Measurements from ENCODE around the gene ALX3. TPM values are rescaled to one million over a fixed set of nuclear protein-coding genes. Genes with fewer than 3 reads are reported as not detected.

Gene ALX3
- total RNA-seq, 2 experiments from 2014 or later = not detected

GRCh38 chr1:110074166-110074565 lies 3.7 kb upstream of the ALX3 start:
- POLR2A ChIA-PET = no interaction called here
- peaks cover 40% of the 10 kb centered on the region for H3K27me3 Mint-ChIP-seq

DNA sequence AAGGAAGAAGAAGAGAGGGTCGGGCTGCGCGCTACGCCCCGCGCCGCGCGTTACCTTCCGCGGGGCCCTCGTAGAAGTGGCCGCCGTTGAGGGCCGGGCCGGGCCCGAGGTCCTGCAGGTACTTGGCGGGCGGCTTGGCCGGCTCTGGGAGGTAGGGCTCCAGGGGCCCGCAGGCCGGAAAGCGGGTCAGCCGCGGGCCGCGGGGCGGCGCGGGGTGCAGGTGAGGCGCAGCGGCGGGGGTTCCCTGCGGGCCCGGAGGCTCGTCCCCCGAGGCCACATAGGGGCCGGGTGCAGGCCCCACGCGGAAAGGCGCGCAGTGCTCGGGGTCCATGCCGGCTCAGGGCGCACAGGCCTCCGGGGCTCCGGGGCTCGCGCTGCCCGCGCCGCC lies 196 bp downstream of the ALX3 start:
- intact Hi-C loops (cut with micrococcal nuclease) = no loop called here
- H3K27ac Mint-ChIP-seq = no peak overlapping the region
- ChIA-PET CTCF (interaction anchor here (4.1 kb wide), 1 partner anchor 10 kb away, joined by 24 read pairs; no protein-coding TSS in a partner anchor), POLR2A (no interaction called here)
- no peak for DNase-seq
- H3K27me3 Mint-ChIP-seq = peaks cover 70% of the 10 kb centered on the region
- peaks cover 18% of the 10 kb centered on the region for H3K4me1 Mint-ChIP-seq (ENCODE audit: low read depth)
- no peak overlapping the region for H3K4me3 Mint-ChIP-seq
- no peaks in the 10 kb centered on the region for H3K36me3 Mint-ChIP-seq
- H3K9me3 Mint-ChIP-seq = no peaks in the 10 kb centered on the region

More at GRCh38 chr1:110074166-110074565, 3.7 kb upstream of the ALX3 start:
- H3K9me3 Mint-ChIP-seq = no peaks in the 10 kb centered on the region
- H3K4me1 Mint-ChIP-seq (ENCODE audit: low read depth) = peaks cover 9% of the 10 kb centered on the region
- CTCF ChIA-PET = interaction anchor here (1.0 to 4.1 kb wide), 3 partner anchors 14 to 38 kb away, joined by 3 to 24 read pairs (median 5); partner anchors contain the start of gene UBL4B
- H3K36me3 Mint-ChIP-seq = no peaks in the 10 kb centered on the region
- DNase-seq = no peak
- intact Hi-C loops (cut with micrococcal nuclease) = no loop called here
- no peak overlapping the region for H3K27ac Mint-ChIP-seq
- H3K4me3 Mint-ChIP-seq = no peak overlapping the region

GRCh38 chr1:110069404-110070281 lies 829 bp downstream of the ALX3 start:
- ChIA-PET POLR2A (no interaction called here), CTCF (interaction anchor here (1.1 to 1.8 kb wide), 3 partner anchors 10 to 36 kb away, joined by 3 to 6 read pairs (median 5); no protein-coding TSS in a partner anchor)
- Mint-ChIP-seq H3K27me3 (peaks cover 67% of the 10 kb centered on the region), H3K4me1 (ENCODE audit: low read depth) (peaks cover 18% of the 10 kb centered on the region), H3K27ac (no peak overlapping the region), H3K4me3 (no peak overlapping the region), H3K36me3 (no peaks in the 10 kb centered on the region), H3K9me3 (no peaks in the 10 kb centered on the region)
- DNase-seq = no peak
- intact Hi-C loops (cut with micrococcal nuclease) = loop anchor here (2.0 kb wide), 1 partner anchor 13 kb away; no protein-coding TSS in a partner anchor

DNA sequence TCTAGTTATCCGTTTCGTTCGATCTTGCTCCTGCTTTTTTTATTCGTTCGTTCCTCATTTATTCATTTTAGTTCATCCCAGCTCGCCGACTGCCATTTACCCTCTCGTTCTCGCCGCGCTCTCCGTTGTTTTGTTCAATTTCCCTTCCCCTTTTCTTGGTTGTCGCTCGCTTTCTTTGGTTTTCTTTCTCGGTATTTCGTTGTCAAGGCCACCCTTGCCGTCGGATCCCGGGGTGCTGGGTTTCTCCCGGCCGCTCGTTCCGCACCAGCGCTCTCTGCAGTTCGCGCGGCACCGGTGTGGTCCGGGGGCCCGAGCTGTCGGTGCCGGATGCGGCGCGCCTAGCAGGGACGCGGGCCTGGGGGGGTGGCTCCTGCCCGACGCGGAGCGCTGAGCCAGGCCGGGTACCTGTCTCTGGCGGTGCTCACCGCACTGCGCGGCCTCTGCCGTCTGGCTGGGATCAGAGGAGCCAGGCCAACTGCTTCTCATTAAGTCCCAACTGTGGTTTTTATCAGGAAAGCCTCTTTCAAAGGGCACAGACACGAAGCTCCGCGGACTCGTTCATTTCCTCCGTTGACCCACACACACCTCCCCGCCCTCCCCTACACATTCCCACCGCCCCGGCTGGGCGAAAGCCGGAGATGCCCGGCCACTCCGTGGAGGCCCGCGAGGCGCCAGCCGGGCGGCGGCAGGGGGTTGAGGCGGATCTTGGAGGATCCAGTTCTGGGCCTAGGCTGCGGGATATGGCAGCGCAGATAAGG lies 1.6 kb downstream of the ALX3 start:
- ChIA-PET POLR2A (interaction anchor here (0.5 kb wide), 1 partner anchor 283 kb away, joined by 5 read pairs; no protein-coding TSS in a partner anchor), CTCF (interaction anchor here (1.1 to 1.8 kb wide), 3 partner anchors 9 to 37 kb away, joined by 3 to 6 read pairs (median 5); no protein-coding TSS in a partner anchor)
- Mint-ChIP-seq H3K9me3 (no peaks in the 10 kb centered on the region), H3K36me3 (no peaks in the 10 kb centered on the region), H3K4me1 (ENCODE audit: low read depth) (peaks cover 18% of the 10 kb centered on the region), H3K4me3 (peak overlapping the region; percentile 13), H3K27ac (no peak overlapping the region), H3K27me3 (peaks cover 62% of the 10 kb centered on the region)
- intact Hi-C loops (cut with micrococcal nuclease) = loop anchor here (2.0 kb wide), 1 partner anchor 14 kb away; no protein-coding TSS in a partner anchor
- DNase-seq = peak; percentile 32

- Mint-ChIP-seq H3K9me3 (no peaks in the 10 kb centered on the region), H3K4me1 (ENCODE audit: low read depth) (peaks cover 18% of the 10 kb centered on the region), H3K4me3 (peak overlapping the region; percentile 13), H3K27ac (no peak overlapping the region), H3K27me3 (peaks cover 60% of the 10 kb centered on the region), H3K36me3 (no peaks in the 10 kb centered on the region)
- DNase-seq = no peak
- ChIA-PET CTCF (interaction anchor here (1.3 to 1.8 kb wide), 2 partner anchors 8 to 20 kb away, joined by 3 to 6 read pairs; no protein-coding TSS in a partner anchor), POLR2A (interaction anchor here (0.5 kb wide), 1 partner anchor 284 kb away, joined by 5 read pairs; no protein-coding TSS in a partner anchor)
- intact Hi-C loops (cut with micrococcal nuclease) = loop anchor here (2.0 kb wide), 1 partner anchor 15 kb away; no protein-coding TSS in a partner anchor
Measured at GRCh38 chr1:110067893-110068645, 2.4 kb downstream of the ALX3 start.

DNA sequence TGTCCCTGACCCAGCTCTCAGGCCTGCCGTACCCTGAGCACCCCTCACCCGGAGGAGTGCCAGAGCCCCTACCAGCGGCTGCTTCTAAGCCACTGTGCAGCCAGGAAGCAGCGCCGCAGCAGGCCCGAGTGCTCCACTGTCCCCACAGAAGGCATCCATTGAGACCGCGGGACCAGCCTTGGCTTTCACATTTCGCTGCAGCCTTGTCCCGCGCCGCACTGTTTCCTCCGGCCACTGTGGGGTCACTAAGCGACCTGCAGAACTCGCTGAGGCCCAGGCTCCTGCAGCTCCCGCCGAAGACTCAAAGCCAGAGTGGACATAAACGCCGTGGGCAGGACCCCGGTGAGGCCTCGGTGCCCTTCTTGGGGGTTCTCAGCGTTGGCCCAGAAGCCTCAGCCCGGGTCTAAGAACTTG lies 3.0 kb downstream of the ALX3 start:
- no peaks in the 10 kb centered on the region for H3K36me3 Mint-ChIP-seq
- ChIA-PET POLR2A (no interaction called here), CTCF (interaction anchor here (1.8 to 2.8 kb wide), 2 partner anchors 8 to 39 kb away, joined by 6 to 14 read pairs; no protein-coding TSS in a partner anchor)
- intact Hi-C loops (cut with micrococcal nuclease) = no loop called here
- H3K27me3 Mint-ChIP-seq = peaks cover 55% of the 10 kb centered on the region
- H3K9me3 Mint-ChIP-seq = no peaks in the 10 kb centered on the region
- peaks cover 18% of the 10 kb centered on the region for H3K4me1 Mint-ChIP-seq (ENCODE audit: low read depth)
- H3K27ac Mint-ChIP-seq = no peak overlapping the region
- no peak for DNase-seq
- H3K4me3 Mint-ChIP-seq = no peak overlapping the region

GRCh38 chr1:110065841-110066240 lies 4.6 kb downstream of the ALX3 start:
- H3K4me1 Mint-ChIP-seq (ENCODE audit: low read depth) = peaks cover 18% of the 10 kb centered on the region
- no peaks in the 10 kb centered on the region for H3K9me3 Mint-ChIP-seq
- H3K27me3 Mint-ChIP-seq = peaks cover 40% of the 10 kb centered on the region
- ChIA-PET CTCF (interaction anchor here (0.9 to 2.8 kb wide), 7 partner anchors 11 to 436 kb away, joined by 3 to 14 read pairs (median 4); no protein-coding TSS in a partner anchor), POLR2A (no interaction called here)
- H3K27ac Mint-ChIP-seq = no peak overlapping the region
- H3K4me3 Mint-ChIP-seq = no peak overlapping the region
- DNase-seq = no peak
- peaks cover 5% of the 10 kb centered on the region for H3K36me3 Mint-ChIP-seq
- intact Hi-C loops (cut with micrococcal nuclease) = no loop called here

DNA sequence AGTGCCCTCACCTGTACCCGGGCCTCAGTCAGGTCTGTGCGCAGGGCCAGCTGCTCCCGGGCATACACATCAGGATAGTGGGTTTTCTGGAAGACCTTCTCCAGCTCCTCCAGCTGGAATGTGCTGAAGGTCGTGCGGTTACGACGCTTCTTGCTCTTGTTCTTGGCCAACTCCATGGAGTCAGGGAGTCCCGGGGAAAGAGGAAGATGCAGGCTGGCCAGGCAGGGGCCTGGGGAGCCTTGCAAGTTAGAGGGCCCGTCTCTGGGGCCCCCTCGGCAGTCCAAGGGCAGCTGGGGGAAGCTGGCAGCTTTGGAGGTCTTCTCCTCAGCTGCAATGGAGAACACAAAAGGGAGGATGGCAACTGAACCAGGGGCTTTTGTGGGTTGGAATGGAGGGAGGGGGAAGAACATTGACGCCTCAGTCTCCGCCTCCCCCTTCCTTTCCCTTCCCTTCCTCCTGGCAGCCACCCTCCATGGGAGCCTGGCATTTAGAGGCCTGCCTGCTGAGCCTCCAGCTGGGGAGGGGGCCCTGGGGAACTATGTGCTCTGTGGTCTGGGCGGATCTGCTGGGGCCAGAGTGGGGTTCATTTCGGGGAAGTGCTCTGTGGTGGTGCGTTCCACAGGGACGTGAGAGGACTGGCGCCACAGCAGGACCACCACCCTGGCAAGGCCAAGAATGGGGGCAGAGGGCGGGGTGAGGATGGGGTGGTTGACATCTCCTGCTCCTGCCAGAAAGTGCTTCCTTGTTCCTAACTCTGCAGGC lies 5.7 kb downstream of the ALX3 start:
- Mint-ChIP-seq H3K27ac (no peak overlapping the region), H3K4me1 (ENCODE audit: low read depth) (peaks cover 15% of the 10 kb centered on the region), H3K27me3 (peaks cover 36% of the 10 kb centered on the region), H3K36me3 (peaks cover 8% of the 10 kb centered on the region), H3K9me3 (no peaks in the 10 kb centered on the region), H3K4me3 (no peak overlapping the region)
- CTCF ChIA-PET = interaction anchor here (0.9 to 2.8 kb wide), 5 partner anchors 10 to 41 kb away, joined by 4 to 14 read pairs (median 4); no protein-coding TSS in a partner anchor
- POLR2A ChIA-PET = no interaction called here
- intact Hi-C loops (cut with micrococcal nuclease) = no loop called here
- no peak for DNase-seq

DNA sequence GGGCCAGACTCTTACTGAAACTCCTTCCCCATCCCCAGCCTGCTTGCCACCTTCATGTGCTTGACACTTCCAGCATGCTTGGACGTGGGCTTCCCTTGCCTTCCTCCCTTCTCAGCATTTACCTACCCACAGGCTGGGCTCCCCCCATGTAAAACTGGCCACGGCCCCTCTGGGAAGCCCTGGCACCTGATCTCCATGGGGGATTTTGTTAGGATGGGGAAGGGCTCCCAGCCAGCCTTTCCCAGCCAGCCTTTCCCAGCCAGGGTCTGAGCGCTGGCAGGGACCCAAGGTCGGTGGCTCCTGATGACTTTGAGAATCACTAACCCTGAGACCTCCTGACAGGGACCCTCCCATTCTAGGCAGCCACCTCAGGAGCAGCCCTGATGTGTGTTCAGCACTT lies 6.7 kb downstream of the ALX3 start:
- peaks cover 10% of the 10 kb centered on the region for H3K36me3 Mint-ChIP-seq
- no peak overlapping the region for H3K4me3 Mint-ChIP-seq
- ChIA-PET CTCF (no interaction called here), POLR2A (no interaction called here)
- H3K27ac Mint-ChIP-seq = no peak overlapping the region
- intact Hi-C loops (cut with micrococcal nuclease) = no loop called here
- no peaks in the 10 kb centered on the region for H3K9me3 Mint-ChIP-seq
- peaks cover 9% of the 10 kb centered on the region for H3K4me1 Mint-ChIP-seq (ENCODE audit: low read depth)
- peaks cover 27% of the 10 kb centered on the region for H3K27me3 Mint-ChIP-seq
- no peak for DNase-seq

GRCh38 chr1:110062612-110063011 lies 7.9 kb downstream of the ALX3 start:
- POLR2A ChIA-PET = interaction anchor here (0.5 kb wide), 1 partner anchor 1655 kb away, joined by 3 read pairs; no protein-coding TSS in a partner anchor
- H3K4me1 Mint-ChIP-seq (ENCODE audit: low read depth) = no peaks in the 10 kb centered on the region

More at GRCh38 chr1:110062612-110063011, 7.9 kb downstream of the ALX3 start:
- Mint-ChIP-seq H3K27me3 (peaks cover 17% of the 10 kb centered on the region), H3K9me3 (no peaks in the 10 kb centered on the region), H3K36me3 (peaks cover 14% of the 10 kb centered on the region), H3K27ac (no peak overlapping the region), H3K4me3 (no peak overlapping the region)
- DNase-seq = no peak
- intact Hi-C loops (cut with micrococcal nuclease) = no loop called here
- CTCF ChIA-PET = interaction anchor here (0.8 to 12.7 kb wide), 10 partner anchors 8 to 79 kb away, joined by 3 to 186 read pairs (median 4); partner anchors contain the start of genes AHCYL1 and STRIP1

All from activated CD4-positive, alpha-beta memory T cell treated with anti-CD3 and anti-CD28 coated beads for 36 hours (primary cell).